ENCODE results near the gene ELMO2.
A peak's percentile ranks its signal among the peaks of the same experiment; 100 is the strongest.

The ELMO2 gene

GRCh38 chr20:46366826-46367225, 39.6 kb downstream of the ELMO2 start:
- DNase-seq (ENCODE audit: low read depth), result no peak

DNA sequence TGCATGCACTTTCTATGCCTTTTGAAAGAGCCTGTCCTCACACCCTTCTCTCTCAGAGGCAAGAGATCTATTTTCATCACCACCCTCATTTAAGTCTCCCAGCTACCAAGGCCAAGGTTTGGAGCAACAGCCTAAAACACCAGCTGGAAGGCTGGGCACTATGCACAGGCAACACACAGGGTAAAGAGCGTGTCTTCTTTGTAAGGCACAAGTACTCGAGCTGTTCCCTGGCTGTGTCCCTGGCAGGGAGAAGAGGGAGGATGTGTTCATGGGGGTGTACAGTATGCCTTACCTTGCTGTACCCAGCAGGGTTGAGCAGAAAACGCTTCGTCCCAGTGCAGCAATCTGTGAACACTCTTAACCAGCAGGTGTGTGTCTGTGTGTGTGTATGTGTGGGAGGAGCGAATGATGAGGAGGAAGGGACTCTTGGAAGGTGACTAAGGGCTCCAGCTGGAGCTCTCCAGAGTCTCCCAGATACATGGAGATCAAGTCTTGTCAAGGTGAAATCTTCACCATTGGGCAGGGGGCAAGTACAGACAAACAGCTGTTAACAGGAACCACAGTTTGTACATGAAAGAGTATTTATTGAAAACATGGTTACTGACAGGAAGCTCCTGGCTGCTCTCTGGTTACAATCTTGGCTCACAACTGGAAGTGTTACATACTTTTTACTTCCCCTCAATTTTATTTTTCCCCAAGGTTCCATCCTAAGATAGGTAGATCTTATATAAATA, 40.8 kb downstream of the ELMO2 start:
- no peak for DNase-seq (ENCODE audit: low read depth)

GRCh38 chr20:46364670-46365486, 41.5 kb downstream of the ELMO2 start:
- DNase-seq (ENCODE audit: low read depth), result no peak

DNA sequence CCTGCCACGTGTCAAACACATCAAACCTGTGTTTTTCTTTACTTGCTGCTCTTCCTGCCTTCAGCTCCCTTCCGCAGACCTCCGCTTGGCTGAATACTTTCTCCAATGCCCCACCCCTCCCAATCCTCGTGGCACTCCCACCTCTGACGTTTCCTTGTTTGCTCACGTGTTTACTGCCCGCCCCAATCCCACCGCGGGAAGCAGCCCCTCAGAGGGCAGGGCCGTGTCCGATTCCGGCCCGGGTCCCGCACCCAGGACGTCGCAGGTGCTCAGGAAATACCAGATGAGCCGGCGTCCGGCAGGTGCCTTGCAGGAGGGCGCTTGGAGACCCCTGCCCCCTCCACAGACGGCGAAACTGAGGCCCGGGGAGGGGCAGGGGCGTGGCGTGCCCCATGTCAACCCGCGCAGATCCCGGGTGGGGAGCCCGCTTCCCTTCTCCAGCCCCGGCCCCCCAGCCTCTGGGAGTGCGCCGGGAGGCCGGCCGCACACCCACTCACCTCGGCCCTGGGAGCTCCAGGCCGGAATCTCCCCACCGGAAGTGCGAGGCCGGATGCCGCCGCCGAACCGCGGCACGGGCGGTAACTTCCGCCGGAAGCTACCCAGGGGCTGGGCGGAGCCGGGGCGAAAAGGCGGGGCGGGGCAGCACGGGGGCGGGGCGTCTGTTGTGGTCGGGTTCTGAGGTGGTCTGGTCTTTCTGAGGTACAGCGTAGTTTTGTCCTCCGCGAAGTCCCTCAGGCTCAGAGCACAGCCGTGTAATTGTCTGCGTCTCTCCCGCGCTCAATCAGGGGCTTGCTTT, 42.3 kb downstream of the ELMO2 start:
- peak; percentile 77 for DNase-seq (ENCODE audit: low read depth)

DNA sequence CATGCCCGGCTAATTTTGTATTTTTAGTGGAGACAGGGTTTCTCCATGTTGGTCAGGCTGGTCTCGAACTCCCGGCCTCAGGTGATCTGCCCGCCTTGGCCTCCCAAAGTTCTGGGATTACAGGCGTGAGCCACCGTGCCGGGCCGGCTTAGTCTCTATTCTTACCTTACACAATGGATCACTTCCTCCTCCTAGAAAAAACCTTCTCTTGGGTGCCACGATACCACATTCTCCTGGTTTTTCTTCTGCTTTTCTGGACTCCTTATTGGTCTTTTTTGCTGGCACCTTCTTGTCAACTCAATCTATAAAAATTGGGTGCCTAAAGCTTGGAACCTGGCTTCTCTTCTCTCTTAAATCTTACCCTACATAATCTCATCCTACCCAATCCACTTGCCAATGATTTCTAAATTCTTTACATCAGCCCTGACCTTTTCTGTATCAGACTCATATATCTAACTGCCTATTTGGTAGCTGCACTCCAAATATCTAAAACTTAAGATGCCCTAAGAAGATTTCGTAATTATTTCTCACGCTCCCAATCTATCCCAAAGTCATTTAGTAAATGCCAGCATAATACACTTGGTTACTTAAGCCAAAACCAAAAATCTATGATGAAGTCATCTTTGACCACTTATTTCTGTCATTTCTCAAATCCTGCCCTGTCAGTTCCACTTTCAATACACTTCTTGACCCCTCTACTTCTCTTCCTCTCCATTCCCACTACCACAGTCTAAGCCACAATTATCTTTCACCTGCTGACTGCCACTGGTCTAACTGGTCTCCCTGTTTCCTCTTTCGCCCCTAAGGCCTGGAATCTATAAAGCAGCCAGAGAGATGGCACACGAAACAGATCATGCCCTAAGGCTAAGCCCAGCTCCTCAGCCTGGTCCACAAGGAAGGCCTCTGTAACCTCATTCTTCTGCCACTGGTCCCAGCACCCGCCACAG, 43.2 kb downstream of the ELMO2 start:
- no peak for DNase-seq (ENCODE audit: low read depth)

DNA sequence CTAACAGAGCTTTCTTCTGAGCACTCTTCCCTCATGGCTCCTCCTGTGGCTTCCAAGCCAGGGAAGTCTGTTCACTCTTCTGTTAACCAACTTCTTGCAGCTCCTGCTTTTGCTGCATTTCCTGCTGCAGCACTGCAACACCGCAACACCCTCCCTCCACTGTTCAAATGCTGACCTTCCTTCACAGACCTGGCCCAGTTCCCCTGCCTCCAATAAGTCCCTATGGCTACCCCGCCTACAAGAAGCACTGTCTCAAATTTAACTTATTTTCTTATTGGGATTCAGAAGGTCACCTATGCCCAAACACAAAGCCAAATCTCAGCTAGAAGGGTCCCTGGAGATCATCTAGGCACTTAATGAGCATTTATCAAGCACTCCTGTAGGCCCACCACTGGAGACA, 44.6 kb downstream of the ELMO2 start:
- no peak for DNase-seq (ENCODE audit: low read depth)

DNA sequence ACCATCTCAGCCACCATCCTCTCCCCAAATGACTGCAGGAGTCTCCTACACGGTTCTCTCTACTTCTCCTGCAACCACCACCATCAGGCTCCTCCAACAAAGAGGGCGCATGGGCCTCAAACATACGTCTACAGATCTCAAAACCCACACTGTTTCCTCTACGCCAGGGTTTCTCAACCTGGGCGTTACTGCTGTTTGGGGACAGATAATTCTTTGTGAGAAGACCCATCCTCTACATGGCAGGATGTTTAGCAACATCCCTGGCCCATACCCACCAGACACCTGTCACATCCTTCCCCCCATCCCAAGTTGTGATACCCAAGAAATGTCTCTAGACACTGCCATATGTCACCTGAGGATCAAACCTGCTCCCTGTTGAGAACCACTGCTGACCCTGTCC, 45.0 kb downstream of the ELMO2 start:
- DNase-seq (ENCODE audit: low read depth), result no peak

- no peak for DNase-seq (ENCODE audit: low read depth)
Measured at GRCh38 chr20:46359233-46359751, 47.1 kb downstream of the ELMO2 start.

DNA sequence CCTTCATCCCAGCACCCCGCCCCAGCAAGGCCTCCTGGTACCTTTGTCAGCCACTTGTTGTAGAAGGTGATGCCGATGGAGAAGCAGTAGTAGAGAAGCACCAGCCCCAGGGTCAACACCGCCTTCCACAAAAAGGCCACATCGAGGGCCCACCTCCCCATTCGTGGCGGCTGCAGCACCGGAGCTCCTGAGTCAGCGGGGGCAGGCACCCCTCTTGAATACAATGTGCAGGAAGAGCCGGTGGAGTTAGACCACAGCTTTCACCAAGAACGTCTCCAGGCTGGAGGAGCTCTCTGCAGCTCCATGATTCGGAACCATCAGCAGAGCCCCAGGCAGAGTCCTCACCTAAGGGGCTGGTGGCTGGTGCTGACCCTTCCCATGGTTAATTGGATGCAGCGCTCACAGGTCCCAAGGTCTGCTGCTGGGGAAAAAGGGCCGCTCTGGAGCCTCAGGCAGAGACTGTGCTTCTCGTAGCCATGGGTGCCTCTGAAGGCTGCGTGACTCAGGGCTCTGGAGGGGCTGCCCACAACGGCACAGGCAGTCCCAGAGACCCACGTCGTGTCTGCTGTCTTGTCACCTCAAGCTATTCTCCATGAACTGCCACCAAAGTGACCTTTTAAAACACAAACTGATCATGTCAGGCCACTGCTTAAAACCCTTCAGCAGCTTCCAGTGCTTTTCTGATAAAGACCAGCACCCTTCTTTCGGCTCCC, 47.9 kb downstream of the ELMO2 start:
- DNase-seq (ENCODE audit: low read depth), result no peak

GRCh38 chr20:46357030-46357514, 49.3 kb downstream of the ELMO2 start:
- DNase-seq (ENCODE audit: low read depth), result no peak

- DNase-seq (ENCODE audit: low read depth), result no peak
Measured at GRCh38 chr20:46356195-46357029, 50.0 kb downstream of the ELMO2 start.

- no peak for DNase-seq (ENCODE audit: low read depth)
Measured at GRCh38 chr20:46355778-46356177, 50.6 kb downstream of the ELMO2 start.

DNA sequence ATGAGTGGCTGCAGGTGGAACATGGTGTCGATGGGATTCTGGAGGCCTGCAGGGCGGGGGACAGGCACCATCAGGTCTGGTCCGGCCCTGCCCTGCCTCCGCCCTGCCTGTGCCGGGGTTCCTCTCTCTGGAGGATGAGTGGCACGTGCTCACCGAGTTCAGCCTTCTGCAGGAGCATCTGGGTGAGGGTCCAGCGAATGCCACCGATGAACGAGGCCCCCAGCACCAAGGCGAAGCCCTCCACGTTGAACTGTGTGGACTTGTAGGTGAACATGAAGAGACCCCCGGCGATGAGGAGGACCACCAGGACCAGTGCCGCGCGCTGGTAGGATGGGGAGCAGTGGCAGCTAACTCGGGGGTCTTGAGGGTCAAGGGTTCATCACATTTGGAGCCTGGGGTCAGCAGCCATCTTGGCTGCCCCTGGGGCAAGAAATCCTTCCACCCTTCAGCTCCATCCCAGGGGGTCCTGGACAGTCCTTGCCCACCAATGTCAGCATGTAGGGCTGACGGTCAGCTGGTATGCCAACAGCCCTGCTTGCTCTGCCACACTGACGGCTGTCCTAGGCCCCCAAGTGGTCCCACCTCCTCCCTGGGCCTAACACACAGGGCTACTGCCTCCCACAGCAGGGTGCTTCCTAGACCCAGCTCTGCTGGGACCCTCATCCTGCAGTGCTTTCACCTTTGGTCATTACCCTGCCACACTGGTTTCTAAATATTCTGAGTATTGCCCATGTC, 51.3 kb downstream of the ELMO2 start:
- no peak for DNase-seq (ENCODE audit: low read depth)

DNA sequence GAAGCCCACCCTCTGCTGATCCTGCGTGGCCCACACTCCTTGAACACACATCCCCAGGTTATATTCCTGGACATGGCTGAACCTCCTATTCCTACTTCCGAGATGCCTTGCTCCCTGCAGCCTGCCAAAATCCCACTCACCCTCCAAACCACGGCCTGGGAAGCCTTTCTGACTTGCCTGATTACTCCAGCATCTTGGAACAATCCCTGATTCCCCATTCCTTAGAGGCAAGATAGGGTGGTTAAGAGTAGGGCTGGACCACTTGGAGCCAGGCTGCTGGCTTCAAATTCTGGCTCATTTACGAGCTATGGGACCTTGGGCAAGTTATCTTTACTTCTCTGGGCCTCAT, 52.2 kb downstream of the ELMO2 start:
- no peak for DNase-seq (ENCODE audit: low read depth)

DNA sequence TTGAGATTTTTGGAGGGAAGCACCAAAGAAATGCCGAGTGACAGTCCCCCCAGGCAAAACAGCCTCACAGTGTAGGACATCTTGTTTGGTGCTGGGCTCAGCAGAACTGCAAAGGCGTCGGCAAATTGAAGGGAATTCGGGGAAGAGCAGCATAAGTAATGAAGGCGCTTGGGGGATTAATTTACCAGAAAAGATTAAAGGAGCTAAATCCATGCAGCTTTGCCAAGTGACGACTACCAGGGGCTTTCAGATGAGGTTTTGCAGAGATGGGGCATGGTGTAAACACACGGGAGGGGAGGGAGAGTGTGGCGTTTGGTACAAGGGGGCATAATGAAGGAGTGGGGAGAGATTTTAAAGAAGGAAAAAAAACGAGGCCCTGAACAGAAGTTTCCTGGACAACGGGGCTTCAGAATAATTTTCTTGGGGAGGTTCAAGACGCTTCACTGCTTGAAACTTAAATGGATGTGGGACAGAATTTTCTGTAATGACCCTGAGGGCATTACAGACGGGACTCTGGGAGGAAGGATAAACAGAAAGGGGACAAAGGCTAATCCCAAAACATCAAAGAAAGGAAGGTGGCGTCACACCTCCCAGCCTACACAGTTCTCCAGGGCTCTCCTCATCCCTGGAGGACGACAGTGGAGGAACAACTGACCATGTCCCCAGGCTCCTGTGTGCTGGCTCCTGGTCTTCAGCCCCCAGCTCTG, 52.8 kb downstream of the ELMO2 start:
- no peak for DNase-seq (ENCODE audit: low read depth)

DNA sequence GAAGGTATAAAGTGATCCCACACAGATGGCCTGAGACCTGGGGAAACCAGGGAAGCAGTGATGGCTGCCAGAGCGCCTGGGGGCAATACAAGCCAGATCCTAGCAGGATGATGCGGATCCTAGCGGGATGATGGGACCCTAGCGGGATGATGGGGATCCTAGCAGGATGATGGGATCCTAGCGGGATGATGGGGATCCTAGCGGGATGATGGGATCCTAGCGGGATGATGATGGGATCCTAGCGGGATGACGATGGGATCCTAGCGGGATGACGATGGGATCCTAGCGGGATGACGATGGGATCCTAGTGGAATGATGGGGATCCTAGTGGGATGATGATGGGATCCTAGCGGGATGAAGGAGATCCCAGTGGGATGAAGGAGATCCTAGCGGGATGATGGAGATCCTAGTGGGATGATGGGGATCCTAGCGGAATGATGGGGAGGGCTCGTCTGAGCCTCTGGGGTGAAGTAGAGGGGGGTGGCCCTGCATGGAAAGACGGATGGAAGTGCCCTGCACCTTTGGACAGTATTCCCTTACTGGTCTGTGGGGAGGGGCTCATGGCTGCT, 54.0 kb downstream of the ELMO2 start:
- DNase-seq (ENCODE audit: low read depth), result no peak

GRCh38 chr20:46351357-46352058, 54.9 kb downstream of the ELMO2 start:
- DNase-seq (ENCODE audit: low read depth), result no peak

DNA sequence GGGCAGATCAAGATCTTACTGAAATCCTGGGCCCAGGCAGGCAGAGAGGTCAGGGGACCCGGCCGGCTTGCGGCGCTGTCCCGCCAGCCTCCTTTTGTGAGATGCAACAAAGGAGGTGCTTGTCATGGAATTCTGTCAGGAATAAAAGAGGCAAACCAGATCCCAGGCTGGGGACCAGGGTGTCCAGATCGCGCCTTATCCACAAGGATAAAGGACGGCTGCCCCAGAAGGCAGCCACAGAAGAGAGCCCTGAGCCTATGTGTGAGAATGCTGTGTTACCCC, 55.5 kb downstream of the ELMO2 start:
- DNase-seq (ENCODE audit: low read depth), result no peak
